HG03460 (cell line): ENCODE data around the gene SIAH3.

Experiments
- ATAC-seq: cut with Tn5 transposase; IDR thresholded peaks from one replicate; pipeline ENCODE4 v1.9.1; 2021; ENCODE audit not compliant: unreplicated experiment

The SIAH3 gene

DNA sequence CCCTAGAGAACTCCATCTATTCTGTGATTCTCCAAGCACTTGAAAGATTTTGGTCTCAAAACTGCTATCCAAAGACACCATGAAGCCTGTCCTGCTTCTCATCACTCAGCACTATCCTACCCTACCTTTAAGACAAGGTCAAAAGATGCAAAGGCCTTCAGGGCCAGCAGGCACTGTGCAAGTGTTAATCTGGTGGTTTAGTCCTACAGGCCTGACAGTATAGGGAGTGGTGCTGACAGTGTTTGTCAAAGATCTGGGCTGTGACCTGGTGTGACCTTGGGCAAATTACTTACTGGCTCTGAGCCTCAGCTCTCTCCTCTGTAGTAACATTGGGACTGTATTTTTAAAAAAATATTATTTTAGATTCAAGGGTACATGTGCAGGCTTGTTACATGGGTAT, 28.0 kb downstream of the SIAH3 start:
- ATAC-seq, result no peak

DNA sequence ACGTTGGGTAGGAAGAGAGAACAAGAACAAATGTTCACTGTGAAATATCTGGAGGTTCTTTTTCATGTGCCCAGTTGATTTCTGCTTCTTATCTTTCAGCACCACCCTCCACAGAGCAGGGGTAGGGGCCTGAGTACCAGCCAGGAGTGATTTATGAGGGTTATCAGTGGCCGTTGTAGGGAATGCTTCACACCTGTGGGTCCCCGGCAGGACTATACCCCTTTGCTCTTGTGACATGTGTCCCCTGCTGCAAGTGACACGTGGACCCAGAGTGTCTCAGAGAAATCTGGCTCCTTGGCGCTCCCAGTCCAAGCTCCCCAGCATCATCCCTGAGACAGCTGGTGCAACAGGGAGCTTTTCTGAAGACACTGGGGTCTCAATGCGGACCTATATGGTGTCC, 29.7 kb downstream of the SIAH3 start:
- ATAC-seq, result no peak

DNA sequence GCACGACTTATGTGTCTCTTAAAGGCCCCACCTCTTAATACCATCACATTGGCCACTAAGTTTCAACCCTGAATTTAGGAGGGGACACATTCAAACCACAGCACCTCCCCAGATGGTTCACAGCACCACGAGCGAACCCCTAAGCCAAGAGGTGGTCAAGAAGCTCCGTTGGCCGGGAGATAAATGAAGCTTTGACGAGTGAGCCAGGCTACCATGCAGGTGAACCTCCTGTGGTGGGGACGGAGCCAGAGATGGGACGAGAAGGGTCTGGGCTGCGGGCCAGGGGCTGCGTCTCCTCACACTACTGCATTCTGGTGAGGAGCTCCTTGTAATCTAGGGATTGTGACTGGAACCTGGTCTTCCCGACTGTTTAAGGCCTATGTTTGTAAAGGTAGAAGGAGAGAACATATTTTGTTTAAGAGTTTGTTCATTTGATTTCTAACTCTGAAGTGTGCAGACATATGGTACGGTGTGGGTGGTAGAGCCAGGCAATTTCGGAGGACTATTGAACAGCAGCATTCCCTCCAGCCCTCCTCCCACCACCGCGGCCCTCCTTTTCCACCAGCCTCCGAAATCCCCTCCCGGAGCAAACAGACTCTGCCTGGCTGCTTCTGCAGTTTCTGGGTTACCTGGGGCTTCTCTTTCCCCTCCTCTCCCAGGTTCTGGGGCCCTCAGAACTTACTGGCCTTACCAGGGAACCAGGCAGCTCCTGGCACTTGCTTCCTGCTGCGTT, 31.3 kb downstream of the SIAH3 start:
- ATAC-seq, result no peak

DNA sequence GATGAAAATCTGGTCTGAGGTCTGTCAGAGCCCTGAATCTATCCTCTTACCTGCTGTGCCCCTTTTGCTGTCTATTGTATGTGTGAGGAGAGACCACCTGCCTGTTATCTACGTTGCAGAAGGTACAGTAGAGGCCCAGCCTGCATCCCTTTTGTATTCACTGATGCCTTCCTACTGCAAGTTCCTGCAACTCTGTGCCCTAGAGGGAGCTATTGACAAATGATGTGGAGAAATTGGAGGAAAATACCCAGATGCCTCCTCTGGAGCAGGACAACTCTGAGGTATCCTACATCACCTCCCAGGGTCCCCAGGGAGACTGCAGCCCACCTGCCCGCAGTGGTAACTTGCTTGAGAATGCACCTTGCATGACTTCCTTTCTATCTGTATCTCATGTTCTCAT, 33.7 kb downstream of the SIAH3 start:
- ATAC-seq, result no peak

- ATAC-seq, result no peak
These were observed 35.1 kb downstream of the SIAH3 start for GRCh38 chr13:45816427-45816826.

GRCh38 chr13:45812695-45813372, 38.7 kb downstream of the SIAH3 start:
- ATAC-seq, result no peak

GRCh38 chr13:45811891-45812694, 39.5 kb downstream of the SIAH3 start:
- no peak for ATAC-seq

- ATAC-seq, result no peak
These were observed 41.7 kb downstream of the SIAH3 start for GRCh38 chr13:45809801-45810394.

GRCh38 chr13:45808925-45809324, 42.6 kb downstream of the SIAH3 start:
- no peak for ATAC-seq

DNA sequence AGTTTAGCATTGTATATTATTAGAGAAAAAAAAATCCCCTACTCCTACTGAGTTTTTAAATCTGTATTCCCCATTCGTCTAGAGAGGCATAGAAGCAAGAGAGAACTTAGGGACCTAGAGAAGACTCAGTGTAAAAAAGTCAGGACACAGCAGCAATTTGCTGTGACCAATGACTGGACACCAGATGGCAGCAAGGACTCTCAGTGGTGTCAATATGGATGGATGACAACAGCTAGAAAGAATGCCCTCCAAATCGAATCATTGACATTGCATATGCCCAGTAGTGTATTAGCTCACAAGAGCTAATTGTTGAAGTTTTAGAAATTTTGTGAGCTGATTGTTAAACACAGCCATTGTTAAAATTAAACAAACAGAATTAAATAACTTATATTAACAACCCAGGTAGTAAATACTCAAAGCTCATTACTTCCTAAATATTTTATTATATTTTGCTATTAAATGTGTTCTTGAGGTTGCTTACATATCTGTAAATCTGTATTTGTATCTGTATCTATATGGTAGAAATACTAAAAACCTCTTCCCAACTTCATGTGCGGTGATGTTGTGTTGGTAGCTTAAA, 43.9 kb downstream of the SIAH3 start:
- ATAC-seq, result no peak

- no peak for ATAC-seq
These were observed 51.1 kb downstream of the SIAH3 start for GRCh38 chr13:45800485-45800884.

DNA sequence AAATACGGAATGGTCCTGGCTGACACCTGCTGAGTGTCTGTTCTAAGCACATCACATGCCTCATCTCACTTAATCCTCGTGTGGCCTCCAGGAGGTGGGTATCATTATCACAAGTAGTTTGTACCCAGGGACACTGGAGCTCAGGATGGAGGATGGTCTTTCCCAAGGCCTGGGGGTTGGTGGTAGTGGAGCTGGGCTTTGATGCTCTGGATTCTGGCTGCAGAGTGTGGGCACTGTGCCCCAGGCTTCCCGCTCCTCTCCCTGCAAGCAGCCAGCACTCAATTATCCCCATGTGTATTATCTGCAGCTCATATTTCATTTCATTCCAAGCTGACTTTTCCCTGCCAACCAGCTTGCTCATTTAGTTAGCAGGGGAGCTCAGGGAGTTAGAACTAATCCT, 52.1 kb downstream of the SIAH3 start:
- no peak for ATAC-seq

- ATAC-seq, result no peak
These were observed 52.7 kb downstream of the SIAH3 start for GRCh38 chr13:45798851-45799250.

- no peak for ATAC-seq
These were observed 54.9 kb downstream of the SIAH3 start for GRCh38 chr13:45796426-45797235.

DNA sequence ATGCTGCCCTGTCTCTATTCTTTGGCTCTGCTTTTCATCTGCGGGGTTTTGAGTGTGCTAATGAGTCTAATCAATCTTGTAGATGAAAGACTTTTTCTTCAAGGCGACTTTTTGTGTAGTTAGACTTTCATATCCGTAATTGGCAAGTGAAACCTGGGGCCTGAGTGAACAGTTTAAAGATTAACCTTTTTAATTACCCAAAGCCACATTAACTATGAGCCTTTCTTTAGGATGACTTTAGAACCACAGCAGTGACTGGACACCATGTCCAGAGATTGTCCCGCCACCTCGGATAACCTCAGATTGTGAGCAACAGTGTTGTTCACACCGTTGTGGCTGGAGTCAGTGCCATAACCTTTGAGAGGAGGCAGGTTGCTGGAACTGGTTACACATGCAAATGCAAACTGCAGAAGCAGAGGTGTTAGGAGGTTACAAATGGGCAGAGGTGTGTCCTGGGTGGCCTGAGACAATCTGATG, 58.7 kb downstream of the SIAH3 start:
- ATAC-seq, result no peak

DNA sequence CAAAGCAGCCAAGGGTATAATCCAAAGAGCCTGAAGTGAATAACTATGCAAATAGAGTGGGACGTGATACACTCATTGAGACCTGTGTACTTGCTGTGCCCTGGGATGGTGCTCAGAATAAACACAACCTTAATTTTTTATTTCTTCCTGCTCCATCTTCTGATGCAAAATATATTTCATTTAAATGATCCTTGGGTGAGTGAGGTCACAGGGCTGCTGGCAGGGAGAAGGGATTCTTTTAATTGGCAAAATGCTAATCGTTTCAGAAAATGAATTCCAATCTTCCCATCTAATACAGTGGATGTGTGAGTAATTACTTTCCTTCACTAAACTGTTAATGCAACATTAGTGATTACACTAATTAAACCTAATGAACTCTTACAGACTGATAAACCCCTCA, 63.5 kb downstream of the SIAH3 start:
- ATAC-seq, result no peak

DNA sequence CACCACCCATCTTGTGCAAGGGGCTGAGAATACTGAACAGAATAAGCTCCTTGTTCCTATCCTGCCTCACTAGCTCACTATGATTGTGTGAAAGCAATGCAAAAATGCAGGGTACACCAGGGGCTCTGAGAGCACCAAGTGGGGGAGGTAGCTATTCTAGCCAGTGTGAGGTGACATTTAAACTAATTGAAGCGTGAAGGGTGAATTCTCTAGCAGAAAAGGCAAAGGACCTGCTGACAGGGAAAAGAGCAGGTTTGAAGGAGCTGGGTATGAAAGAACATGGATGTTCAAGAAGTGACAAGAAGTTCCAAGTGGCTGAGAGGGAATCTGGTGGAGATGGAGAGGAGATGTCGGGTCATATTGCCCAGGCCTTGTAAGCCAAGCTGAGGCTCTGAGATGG, 64.2 kb downstream of the SIAH3 start:
- no peak for ATAC-seq

- ATAC-seq, result no peak
These were observed 65.1 kb downstream of the SIAH3 start for GRCh38 chr13:45786293-45786920.

- no peak for ATAC-seq
These were observed 66.5 kb downstream of the SIAH3 start for GRCh38 chr13:45784755-45785675.
